ENCODE measurements around the gene PAOX.

Gene PAOX

DNA sequence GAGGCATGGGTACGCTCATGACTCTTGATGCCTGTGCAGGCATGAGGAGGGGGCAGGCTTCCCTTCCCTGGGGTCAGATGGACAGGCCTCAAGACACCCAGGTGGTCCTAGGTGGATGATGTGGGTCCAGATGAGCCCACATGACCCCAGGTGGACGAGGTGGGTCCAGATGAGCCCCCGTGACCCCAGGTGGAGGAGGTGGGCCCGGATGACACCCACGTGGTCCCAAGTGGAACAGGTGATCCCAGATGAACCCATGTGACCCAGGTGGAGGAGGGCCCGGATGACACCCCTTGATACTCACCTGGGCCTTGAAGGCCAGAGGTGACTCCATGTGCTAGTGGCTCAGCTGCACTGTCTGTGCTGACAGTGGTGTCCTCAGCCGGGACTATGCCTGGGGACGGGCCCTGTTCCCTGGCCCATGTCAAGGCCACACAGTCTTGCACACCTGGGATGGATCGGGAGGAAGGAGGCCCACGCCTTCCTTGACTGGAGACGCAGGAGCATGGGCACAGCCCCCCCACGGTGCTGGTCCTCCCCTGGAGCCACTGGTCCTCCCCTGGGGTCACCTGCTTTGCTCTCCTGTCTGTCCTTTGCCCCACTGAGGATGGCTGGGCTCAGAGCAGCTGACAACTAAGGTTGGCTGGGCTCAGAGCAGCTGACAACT, 28.6 kb upstream of the PAOX start:
- DNase-seq (ENCODE audit: low spot score) = no peak

DNA sequence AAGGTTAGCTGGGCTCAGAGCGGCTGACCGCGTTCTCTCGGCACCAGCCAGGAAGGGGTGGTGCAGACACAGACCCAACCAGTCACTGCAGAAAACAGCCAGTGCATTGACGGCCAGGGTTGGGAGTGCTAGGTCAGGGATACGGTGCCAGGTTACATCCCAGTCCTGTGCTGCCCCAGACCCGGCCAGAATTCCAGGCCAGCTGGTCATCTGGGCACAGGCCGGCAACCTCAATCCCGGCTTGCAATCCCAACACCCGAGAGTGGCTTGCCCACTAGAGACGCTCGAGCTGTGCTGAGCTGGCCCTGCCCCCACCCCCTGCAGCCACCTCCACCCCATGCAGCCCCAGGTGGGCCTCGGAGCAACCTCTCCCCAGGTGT, 28.1 kb upstream of the PAOX start:
- DNase-seq (ENCODE audit: low spot score) = no peak

DNA sequence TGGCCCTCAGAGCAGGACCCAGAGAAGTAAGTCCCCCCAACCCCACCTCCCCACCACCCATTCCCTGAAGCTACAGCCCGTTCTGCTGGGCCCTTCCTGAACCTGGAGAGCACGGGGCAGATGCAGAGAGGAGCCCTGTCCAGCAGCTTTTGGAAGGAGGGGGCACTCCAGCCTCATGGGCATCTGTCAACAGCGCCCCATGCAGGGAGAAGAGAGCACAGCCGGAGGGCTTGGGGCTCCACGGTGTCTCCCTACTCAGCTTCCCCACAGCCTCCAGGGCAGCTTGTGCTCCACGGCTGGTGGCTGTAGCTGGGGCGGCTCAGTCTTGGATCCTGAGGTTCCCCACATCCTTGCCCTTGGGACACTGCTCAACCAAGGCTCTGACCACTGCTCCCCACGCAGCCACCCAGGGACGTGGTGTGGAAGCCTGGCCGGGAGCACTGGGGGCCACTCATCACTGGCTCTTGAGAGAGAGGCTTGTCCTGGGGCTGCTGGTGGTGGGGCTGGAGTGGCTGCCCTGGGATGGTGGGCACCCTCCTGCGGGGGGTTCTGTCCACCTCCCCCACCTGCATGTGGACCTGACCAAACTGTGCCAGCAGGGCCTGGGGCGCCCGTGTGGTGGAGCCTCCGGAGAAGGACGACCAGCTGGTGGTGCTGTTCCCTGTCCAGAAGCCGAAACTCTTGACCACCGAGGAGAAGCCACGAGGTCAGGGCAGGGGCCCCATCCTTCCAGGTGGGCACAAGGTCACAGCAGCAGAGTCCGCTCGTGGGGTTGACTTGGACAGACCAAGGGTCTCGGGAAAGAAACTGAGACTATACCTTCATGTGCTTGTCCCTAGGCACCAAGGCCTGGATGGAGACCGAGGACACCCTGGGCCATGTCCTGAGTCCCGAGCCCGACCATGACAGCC, 27.4 kb upstream of the PAOX start:
- no peak for DNase-seq (ENCODE audit: low spot score)

DNA sequence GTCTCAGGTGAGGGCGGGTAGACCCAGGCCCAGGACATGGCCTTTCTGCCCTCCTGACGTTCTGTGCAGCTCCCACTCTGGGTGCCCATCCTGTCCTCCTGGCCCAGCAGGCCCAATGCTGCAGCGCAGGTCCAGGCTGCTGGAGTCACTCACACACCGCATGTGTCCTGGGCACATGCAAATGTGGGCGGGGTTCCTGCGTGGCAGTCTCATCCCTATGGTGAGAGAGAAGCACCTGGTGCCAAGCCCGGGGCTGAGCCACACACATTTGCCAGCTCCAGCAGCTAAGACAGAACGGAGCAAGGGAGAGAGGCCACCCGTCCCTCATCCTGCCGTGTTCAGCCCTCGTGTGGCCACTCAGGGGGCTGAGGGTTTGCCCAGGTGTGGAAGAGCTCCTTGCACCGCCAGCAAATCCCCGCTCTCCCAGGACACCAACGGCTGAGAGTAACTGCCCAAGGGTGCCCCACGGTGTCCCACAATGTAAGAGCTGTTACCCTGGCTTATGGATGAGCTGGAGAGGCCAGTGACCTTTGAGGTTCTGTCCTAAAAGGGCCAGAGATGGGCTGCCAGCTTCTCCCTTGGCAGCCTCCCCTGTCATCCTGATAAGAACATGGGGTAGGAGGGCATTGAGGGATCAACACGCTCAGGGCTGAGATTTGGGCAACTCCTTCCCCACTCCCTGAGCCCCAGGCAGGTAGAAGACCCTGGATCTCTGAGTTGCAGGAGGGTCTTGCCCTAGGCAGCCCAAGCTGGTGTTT, 25.7 kb upstream of the PAOX start:
- DNase-seq (ENCODE audit: low spot score) = no peak

DNA sequence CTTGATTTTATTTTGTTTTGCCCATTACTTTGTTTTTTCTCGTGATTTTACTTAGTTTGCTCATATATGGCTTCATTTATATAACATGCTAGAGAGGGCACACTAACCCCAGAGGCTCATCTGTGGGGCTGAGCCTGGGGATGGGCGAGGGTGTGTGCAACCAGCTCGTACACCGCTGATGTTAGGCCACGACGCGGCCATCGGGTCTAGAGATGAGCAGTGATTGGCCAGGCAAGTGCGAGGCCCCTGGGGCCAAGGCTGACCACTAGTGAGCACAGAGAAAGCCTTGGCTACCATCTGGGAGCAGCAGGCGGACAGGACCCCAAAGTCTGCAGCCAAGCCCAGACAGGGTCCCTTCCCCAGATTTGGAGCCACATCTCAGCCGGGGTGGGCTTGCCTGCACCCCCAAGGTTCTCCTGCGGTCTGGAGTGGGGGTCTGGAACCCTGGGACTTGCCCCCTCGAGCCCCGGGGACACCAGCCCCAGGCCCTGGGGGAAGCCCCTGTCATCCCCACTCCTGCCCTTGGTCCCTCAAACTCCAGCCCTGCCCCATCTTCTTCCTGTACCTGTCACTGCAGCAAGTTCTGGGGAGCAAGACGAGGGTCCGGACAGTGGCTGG, 25.0 kb upstream of the PAOX start:
- no peak for DNase-seq (ENCODE audit: low spot score)

DNA sequence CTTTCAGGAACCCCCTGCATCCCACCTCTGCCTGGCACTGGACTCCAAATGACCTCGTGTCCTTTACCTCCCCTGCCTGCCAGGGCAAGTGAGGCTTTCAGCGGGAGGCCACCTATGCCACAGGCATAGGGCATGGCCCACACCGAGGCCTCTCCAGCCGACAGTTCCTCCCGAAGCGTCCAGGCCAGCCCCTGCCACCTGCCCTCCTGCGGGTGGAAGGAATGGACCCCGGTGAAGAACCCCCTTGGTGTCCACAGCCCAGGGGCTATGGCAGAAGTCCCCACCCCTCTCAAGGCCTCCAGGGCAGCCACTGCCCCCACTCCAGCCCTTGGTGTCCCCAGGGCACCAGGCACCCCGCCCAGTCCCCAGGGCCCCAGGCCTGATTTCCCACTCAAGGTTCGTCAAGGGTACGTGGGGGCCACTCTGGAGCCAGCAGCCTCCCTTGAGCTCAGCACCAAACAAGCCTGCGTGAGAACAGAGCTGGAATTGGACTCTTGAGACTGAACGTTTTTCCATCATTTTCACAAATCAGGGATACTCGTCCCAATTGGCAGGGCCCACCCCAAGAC, 24.3 kb upstream of the PAOX start:
- DNase-seq (ENCODE audit: low spot score) = no peak

DNA sequence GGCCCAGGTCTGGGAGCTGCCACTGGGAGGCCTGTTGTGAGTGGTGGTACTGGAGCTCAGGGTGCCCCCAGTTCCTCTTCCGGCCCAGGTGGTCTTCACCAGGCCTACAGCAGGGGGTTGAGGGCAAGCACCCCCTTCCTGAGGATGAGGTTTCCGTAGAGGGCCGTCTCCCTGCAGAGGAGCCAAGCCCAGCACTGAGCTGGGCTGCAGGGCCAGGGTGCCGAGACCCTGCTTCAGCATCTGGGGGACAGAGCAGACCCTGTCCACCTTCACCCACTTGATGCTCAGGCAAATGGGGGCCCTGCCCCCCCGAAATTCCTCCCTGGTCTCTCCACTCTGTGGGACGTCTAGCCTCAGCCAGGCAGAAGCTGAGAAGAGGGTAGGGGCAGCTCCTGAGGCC, 23.8 kb upstream of the PAOX start:
- DNase-seq (ENCODE audit: low spot score) = no peak

DNA sequence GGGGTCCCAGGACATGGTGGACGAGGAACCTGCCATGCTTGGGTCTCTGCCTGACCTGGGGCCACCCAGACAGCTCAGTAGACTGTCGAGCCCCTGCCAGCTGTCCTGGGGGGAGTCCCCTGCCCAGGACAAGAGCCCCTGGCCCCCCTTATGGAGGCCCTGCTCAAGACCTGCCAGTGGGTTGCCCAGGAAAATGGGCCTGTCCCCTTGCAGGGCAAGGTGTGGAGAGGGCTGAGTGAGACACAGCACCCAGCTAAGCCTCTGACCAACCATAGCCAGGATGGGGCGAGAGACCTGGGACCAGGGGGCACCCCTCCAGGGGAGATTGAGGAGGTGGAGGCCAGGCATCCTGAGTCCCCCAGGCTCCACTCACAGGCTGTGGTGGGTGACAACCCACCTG, 23.1 kb upstream of the PAOX start:
- DNase-seq (ENCODE audit: low spot score) = no peak

DNA sequence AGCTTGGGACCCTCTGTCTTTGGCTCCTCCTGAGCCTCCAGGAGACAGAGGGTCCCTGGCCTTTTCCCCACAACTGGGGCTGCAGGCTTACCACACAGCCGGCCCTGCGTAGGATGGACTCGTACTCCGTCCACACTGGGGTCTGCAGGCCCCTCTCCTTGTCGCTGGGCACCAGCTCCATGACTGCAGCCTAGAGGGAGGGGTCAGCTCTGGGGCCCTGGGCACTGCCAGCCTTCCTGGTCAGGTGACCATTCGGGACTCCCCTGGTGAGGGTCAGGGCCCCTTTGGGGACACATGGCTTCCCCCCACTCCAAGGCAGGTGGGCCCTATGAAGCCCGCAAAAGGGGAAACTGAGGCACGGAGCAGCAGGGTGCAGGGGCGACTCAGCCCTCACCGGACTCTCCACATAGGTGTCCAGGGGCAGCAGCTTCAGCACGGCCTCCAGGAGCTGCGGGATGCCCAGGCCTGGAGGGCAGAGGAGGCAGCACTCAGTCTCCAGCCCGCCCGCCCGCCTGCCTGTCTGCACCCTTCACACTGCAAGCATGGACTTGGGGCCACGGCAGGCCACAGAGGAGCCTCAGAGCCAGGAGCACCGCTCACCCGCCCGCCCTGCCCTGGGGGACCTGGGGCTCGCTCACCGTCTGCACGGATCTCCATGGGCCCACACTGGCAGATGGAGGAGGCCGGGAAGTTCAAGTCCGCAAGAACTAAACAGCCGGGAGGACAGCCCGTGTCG, 22.3 kb upstream of the PAOX start:
- DNase-seq (ENCODE audit: low spot score) = no peak

DNA sequence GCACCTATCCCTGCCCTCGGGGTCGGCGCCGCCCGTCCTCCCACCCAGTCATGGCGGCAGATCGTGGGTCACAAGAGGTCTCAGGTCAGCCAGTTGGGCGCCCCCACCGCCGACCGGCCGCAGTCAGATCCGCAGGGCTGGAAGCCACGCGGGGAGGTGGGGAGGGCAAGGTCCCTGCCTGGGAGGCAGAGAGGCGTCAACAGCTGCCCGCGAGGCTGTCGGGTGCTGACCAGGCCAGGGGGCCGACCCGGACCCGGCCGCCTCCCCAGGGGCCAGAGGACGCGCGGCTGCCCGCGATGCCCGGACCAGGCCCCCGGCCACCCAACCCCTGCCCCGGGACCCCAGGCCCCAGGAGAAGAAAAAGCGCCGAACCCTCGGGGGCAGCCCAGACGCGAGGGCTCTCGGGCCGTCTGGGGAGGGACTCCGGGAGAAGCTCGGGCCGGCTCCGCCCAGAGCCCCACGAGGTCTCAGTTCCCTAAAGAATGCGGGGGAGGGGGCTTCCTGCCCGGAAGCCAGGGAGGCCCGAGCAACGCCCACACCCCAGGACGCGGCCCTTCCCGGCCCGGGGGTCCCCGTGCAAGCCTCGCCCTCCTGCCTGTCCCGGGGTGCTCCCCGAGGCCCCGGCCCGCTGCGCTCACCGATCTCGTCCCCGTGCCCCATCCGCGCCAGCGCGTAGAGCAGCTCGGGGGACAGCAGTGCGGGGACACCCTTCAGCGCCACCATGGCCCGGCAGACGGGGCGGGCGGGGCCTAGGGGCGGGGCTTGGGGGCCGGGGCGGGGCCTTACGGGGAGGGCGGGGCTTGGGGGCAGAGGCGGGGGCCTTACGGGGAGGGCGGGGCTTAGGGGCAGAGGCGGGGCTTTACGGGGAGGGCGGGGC, 21.5 kb upstream of the PAOX start, which contains the start of gene FUOM:
FUOM (minus strand) TSS at position 735 of the 877 bp plus-strand sequence; CDS start at position 723, 12 bp downstream.
- no peak for DNase-seq (ENCODE audit: low spot score)

DNA sequence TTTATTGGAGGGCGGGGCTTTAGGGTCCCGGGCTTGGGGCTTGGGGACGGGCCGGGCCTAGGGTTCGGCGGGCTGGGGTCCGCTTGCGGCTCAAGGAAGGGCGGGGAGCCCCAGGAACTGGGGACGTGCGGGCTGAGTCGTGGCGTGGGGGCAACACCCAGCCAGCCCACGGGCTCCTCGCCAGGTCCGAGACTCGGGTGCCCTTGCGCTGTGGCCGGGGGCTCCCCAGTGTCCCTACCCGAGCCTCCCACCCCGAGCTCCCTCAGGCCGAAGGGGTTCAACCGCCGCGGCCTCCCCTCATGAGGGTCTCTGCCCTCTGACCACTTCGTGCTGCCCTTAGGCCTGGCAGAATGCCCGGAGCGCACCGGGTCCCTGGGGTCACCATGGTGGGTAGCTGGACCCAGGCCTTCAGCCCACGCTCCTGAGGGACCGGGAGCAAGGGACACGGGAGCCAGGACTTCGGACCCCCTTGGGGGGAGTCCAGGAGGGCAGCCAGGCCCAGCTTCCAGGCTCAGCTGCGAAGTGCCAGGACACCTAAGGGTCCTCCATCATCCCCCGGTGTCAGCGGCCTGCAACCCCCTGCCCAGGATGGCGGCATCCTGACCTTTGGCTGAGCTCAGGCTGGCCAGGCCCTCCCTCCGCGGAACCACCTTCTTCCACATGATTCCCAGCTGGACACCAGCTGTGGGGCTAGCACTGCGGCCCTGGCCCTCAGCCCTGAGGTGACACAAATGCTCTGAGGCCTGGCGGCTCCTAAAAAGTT, 20.7 kb upstream of the PAOX start:
- no peak for DNase-seq (ENCODE audit: low spot score)

DNA sequence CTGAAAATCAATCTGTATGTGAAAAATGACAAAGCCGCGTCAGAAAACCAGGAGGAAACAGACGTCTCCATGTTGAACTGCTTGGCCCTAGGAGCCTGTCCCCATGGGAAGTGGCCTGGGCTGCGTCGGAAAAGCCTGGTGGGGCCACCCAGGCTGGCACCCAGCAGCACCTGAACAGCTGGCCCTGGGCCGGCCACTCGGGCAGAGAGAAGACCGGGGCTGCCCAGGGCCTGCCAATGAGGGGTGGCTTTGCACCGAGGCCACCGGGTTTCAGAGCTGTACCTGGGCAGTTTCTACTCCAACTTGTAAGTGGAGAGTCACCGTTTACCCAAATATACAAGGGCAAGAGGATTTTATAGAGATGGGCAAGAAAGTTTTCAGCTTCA, 20.1 kb upstream of the PAOX start:
- no peak for DNase-seq (ENCODE audit: low spot score)

DNA sequence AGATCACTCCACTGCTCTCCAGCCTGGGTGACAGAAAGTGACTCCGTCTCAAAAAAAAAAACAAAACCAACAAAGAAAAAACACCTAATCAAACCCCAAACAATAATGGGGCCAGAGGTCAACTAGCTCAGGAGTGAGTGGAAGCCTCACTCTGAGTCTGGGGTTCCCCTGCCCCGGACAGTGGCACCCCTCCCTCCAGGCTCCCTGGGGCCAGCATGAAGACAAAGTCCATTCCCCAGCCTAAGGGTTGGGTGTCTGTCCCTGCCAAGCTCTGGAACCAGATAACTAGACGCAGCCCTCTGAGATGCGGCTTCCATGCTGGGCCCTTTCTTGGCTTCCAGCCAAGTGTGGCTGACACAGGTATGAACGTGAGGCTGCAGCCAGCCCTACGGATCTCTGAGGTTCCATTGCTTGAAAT, 19.5 kb upstream of the PAOX start:
- DNase-seq (ENCODE audit: low spot score) = no peak

DNA sequence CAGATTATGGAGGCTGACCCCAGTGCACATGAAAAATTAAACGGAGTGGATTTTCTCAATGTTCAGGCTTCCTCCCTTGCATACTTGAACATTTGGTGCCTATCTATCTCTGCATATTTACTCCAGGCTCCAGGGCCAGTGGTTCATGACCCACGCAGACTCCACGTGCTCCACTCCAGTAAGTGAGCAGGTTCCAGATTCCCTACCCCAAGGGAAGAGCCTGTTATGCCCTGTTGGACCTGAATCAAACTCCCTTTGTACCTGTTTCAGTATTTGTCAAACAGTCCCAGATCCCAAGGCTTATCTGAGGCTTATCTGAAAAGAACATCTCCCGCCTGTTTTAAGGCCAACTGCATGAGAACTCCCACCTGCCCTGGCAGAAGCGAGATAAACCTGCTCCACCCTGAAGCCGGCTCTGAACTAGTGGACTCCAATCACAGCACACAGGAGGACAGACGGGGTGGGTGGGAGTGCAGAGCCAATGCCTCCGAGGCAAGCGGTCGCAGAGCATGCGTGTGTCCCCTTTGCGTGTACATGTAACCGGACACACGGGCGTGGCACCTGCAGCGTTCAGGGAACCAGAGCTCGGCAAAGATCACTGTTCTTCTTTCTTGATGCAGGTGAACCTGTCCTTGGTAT, 19.0 kb upstream of the PAOX start:
- DNase-seq (ENCODE audit: low spot score) = no peak

DNA sequence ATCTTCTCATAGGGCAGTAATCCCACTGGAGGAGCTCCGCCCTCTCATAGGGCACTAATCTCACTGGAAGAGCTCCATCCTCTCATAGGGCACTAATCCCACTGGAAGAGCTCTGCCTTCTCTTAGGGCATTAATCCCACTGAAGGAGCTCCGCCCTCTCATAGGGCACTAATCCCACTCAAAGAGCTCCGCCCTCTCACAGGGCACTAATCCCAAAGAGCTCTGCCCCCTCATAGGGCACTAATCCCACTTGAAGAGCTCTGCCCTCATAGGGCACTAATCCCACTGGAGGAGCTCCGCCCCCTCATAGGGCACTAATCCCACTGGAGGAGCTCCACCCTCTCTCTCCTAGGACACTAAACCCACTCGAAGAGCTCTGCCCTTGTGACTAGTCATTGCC, 17.8 kb upstream of the PAOX start:
- DNase-seq (ENCODE audit: low spot score) = no peak

DNA sequence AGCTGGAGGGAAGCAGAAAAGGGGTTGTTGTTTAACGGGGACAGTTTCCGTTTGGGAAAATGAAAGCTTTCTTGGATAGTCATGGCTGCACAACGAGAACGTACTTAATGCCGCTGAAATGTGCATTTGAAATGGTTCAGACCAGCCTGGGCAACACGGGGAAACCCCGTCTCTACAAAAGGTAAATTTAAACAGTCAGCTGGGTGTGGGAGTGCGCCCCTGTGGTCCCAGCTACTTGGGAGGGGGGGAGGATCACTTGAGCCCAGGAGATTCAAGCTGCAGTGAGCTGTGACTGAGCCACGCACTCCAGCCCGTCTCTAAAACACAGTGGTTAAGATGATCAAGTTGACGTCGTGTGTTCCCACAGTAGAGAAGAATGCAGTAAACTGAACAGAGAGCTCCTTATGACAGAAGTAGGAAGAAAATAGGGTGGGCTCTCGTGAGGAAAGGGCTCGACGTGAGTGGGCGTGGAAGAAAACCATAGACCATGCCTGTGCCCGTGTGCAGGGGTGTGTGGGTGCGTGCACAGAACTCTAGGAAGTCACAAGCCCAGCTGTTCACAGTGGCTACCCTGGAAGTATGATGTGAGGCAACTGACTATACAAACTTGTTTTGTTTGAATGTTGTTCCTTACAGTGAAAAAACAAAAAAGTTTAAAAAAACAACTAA, 17.2 kb upstream of the PAOX start:
- DNase-seq (ENCODE audit: low spot score) = no peak

DNA sequence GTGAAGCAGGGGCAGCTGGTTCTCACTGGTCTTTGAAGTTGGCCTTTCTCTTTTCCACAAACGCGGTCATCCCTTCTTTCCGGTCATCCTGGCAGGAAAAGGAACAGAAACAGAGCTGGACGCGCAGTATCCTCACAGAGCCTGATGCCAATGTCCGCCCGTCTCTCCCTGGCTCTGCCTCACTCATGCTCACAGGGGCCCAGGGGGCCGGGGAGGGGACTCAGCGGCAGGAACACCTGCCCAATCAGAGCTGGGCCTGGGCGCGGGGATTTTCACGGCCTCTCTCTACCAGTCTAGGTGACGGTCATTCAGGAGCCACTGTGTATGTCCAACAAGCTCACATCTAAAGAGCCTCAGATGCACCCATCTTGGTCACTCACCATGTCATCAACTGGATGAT, 16.2 kb upstream of the PAOX start:
- DNase-seq (ENCODE audit: low spot score) = no peak

DNA sequence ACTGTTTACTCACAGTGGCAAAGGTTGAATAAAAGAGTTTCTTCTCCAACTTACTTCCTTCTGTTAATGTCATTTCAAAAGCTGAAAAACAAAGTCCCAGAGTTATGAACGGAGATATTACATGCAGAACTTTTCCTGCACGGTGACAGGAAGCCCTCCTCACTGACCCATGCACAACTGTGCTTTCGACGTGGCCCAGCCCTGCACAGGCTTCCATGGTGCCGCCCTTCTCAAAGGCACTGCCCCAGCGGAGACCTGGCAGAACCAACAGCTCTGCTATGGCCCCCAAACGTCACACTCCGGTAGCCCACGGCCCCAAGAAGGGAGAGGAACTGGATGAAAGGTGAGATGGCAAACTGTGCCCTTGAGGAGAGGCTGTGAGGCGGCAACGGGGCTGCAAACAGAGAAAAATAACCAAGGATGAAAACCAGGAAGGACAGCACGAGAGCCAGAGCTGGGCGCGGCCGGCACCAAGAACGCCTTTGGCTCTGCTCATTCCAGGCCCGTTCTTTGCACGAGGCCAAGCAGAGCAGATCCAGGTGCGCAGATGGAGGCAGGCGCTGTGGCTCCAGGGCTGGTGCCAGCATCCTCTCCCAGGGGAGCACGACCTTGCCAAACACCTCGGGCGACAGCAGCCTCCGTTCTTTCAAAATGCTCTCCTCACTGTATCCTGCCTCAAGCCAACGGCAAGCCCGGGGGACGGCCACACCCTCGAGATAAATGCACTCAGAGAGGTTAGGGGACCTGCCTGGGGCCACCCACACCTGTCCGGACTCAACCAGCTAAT, 14.2 kb upstream of the PAOX start:
- no peak for DNase-seq (ENCODE audit: low spot score)

Measured in globus pallidus (tissue), 1 donor.